Uterus (tissue), 2 donors: ENCODE data around the gene CD93.

Experiments
- CTCF ChIP-seq, 4 experiments: fragments of 200-600 bp in 2 of 4; fragments of 450-650 bp in 2 of 4; sonication (generic) in 2 of 4; IDR thresholded peaks; one replicate each; pipeline ENCODE4 v1.5.1; 2016 to 2019; ENCODE audit warnings: antibody characterized with exemption in 4 of 4, mild to moderate bottlenecking in 2 of 4, moderate library complexity in 1 of 4
- POLR2A ChIP-seq, 2 donors: fragments of 450-650 bp; IDR thresholded peaks; one replicate each; pipeline ENCODE4 v1.6.1; 2016; ENCODE audit warnings: antibody characterized with exemption in 2 of 2, mild to moderate bottlenecking in 1 of 2, moderate library complexity in 1 of 2

- no peak for TF ChIP-seq POLR2A (IDR thresholded peaks at IDR 0.05)
- TF ChIP-seq CTCF (IDR thresholded peaks at IDR 0.05): no peak
These were observed 32.0 kb upstream of the CD93 start for GRCh38 chr20:23118144-23118543.
